ENCODE results near the gene TRPV4. TPM values are rescaled to one million over a fixed set of nuclear protein-coding genes. Genes with fewer than 3 reads are reported as not detected.

Gene TRPV4
- total RNA-seq, 1 experiment from 2014 or later, result 0.09 TPM

DNA sequence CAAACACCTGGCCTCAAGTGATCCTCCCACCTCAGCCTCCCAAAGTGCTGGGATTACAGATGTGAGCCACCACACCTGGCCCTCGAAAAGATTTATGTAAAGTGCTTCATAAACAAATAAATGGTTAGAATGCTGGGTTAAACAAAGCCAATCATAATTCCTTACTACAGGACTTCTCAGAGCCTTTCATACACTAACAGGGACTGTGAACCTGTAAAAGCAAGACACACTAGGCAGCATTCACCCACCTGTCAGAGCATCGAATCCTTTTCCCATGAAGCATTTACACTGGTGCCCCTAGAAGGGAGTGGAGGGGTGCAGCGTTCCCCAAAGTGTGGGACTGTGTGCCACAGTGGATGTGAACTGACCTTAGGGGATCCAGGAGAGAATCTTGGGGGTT, 29.5 kb downstream of the TRPV4 start:
- intact Hi-C loops (cut with micrococcal nuclease), result no loop called here
- ChIA-PET POLR2A (no interaction called here), CTCF (interaction anchor here (0.6 to 6.1 kb wide), 14 partner anchors 8 to 229 kb away, joined by 3 to 300 read pairs (median 12); partner anchors contain the start of gene TRPV4)
- no peaks in the 10 kb centered on the region for H3K9me3 Mint-ChIP-seq (ENCODE audit: unreplicated experiment)
- BruUV-seq (replicated peaks), result no TSS peak
- H3K4me3 Mint-ChIP-seq (ENCODE audit: unreplicated experiment), result no peak overlapping the region
- H3K27ac Mint-ChIP-seq (ENCODE audit: low read depth, unreplicated experiment), result no peak overlapping the region
- no peak for DNase-seq (ENCODE audit: unreplicated experiment)
- no peaks in the 10 kb centered on the region for H3K36me3 Mint-ChIP-seq (ENCODE audit: insufficient read depth, unreplicated experiment)
- TF ChIP-seq, protein P1, sequence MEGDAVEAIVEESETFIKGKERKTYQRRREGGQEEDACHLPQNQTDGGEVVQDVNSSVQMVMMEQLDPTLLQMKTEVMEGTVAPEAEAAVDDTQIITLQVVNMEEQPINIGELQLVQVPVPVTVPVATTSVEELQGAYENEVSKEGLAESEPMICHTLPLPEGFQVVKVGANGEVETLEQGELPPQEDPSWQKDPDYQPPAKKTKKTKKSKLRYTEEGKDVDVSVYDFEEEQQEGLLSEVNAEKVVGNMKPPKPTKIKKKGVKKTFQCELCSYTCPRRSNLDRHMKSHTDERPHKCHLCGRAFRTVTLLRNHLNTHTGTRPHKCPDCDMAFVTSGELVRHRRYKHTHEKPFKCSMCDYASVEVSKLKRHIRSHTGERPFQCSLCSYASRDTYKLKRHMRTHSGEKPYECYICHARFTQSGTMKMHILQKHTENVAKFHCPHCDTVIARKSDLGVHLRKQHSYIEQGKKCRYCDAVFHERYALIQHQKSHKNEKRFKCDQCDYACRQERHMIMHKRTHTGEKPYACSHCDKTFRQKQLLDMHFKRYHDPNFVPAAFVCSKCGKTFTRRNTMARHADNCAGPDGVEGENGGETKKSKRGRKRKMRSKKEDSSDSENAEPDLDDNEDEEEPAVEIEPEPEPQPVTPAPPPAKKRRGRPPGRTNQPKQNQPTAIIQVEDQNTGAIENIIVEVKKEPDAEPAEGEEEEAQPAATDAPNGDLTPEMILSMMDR (IDR thresholded peaks at IDR 0.05; ENCODE audit: unreplicated experiment), result no peak
- H3K27me3 Mint-ChIP-seq (ENCODE audit: insufficient read depth, unreplicated experiment), result no peaks in the 10 kb centered on the region
- no peaks in the 10 kb centered on the region for H3K4me1 Mint-ChIP-seq (ENCODE audit: insufficient read depth, unreplicated experiment)

DNA sequence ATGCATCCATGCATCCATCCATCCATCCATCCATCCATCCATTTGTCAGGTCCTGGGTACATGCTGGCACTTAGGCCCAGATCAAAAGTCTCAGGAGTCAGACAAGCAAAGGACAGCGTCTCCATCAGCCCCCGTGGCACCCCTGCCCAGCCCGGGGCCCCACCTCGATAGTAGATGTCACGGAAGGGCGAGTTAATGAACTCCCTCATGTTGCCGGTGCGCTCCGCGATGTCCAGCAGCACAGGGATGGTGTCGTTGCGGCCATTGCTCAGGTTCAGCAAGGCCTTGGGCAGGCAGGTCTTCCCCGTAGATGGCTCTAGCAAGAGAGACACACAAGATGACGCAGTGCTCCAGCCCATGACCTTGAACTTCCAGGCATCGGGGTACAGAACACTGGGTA, 30.4 kb downstream of the TRPV4 start:
- intact Hi-C loops (cut with micrococcal nuclease), result no loop called here
- ChIA-PET CTCF (interaction anchor here (0.6 to 6.1 kb wide), 4 partner anchors 7 to 1138 kb away, joined by 4 to 300 read pairs (median 20); no protein-coding TSS in a partner anchor), POLR2A (no interaction called here)
- H3K4me1 Mint-ChIP-seq (ENCODE audit: insufficient read depth, unreplicated experiment), result no peaks in the 10 kb centered on the region
- no peaks in the 10 kb centered on the region for H3K27me3 Mint-ChIP-seq (ENCODE audit: insufficient read depth, unreplicated experiment)
- no peaks in the 10 kb centered on the region for H3K36me3 Mint-ChIP-seq (ENCODE audit: insufficient read depth, unreplicated experiment)
- H3K4me3 Mint-ChIP-seq (ENCODE audit: unreplicated experiment), result no peak overlapping the region
- TF ChIP-seq, protein P1 (IDR thresholded peaks at IDR 0.05; ENCODE audit: unreplicated experiment), result no peak
- H3K9me3 Mint-ChIP-seq (ENCODE audit: unreplicated experiment), result no peaks in the 10 kb centered on the region
- H3K27ac Mint-ChIP-seq (ENCODE audit: low read depth, unreplicated experiment), result no peak overlapping the region
- no TSS peak for BruUV-seq (replicated peaks)
- DNase-seq (ENCODE audit: unreplicated experiment), result no peak

DNA sequence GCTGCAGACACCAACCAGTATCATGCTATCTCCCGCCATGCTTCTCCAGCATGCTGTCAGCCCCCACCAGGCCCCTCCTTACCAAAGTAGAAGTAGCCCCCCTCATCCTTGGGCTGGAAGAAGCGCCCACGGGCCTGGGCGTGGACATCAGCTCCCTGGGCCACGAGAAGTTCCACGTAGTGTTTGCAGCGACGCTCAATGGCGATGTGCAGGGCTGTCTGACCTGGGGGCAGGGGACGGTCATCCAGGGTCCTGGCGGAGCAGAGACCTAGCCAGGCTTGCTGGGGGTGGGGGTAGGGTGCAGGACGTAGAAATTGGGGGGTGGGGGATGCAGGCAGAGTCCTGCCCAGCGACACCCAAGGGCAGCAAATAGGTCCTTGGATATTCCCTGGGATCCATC, 32.7 kb downstream of the TRPV4 start:
- ChIA-PET CTCF (interaction anchor here (1.5 kb wide), 1 partner anchor 44 kb away, joined by 3 read pairs; no protein-coding TSS in a partner anchor), POLR2A (interaction anchor here (0.7 kb wide), 1 partner anchor 47 kb away, joined by 3 read pairs; no protein-coding TSS in a partner anchor)
- no peak overlapping the region for H3K4me3 Mint-ChIP-seq (ENCODE audit: unreplicated experiment)
- no peaks in the 10 kb centered on the region for H3K4me1 Mint-ChIP-seq (ENCODE audit: insufficient read depth, unreplicated experiment)
- BruUV-seq (replicated peaks), result no TSS peak
- H3K36me3 Mint-ChIP-seq (ENCODE audit: insufficient read depth, unreplicated experiment), result no peaks in the 10 kb centered on the region
- no peak for DNase-seq (ENCODE audit: unreplicated experiment)
- no peak overlapping the region for H3K27ac Mint-ChIP-seq (ENCODE audit: low read depth, unreplicated experiment)
- no peaks in the 10 kb centered on the region for H3K9me3 Mint-ChIP-seq (ENCODE audit: unreplicated experiment)
- TF ChIP-seq, protein P1 (IDR thresholded peaks at IDR 0.05; ENCODE audit: unreplicated experiment), result no peak
- H3K27me3 Mint-ChIP-seq (ENCODE audit: insufficient read depth, unreplicated experiment), result no peaks in the 10 kb centered on the region
- intact Hi-C loops (cut with micrococcal nuclease), result no loop called here

DNA sequence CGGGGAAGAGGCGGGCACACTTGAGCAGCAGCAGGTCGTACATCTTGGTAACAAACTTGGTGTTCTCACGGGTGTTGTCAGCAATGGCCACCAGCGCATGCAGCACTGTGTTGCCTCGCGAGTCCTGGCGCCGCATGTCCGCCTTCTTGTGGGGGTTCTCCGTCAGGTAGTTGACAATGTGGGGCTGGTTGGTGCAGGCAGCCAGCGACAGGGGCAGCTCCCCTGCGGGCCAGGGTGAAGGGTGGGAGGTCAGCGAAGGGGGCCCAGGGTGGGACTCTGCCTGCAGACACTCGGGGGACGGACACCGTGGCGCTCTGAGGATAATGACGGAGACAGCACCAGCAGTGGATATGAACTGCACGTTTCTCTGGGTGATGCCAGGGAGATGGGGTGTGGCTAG, 34.5 kb downstream of the TRPV4 start:
- BruUV-seq (replicated peaks), result no TSS peak
- no peak for DNase-seq (ENCODE audit: unreplicated experiment)
- H3K9me3 Mint-ChIP-seq (ENCODE audit: unreplicated experiment), result no peaks in the 10 kb centered on the region
- ChIA-PET POLR2A (no interaction called here), CTCF (interaction anchor here (0.7 kb wide), 1 partner anchor 21 kb away, joined by 3 read pairs; no protein-coding TSS in a partner anchor)
- no peaks in the 10 kb centered on the region for H3K36me3 Mint-ChIP-seq (ENCODE audit: insufficient read depth, unreplicated experiment)
- H3K27ac Mint-ChIP-seq (ENCODE audit: low read depth, unreplicated experiment), result no peak overlapping the region
- H3K27me3 Mint-ChIP-seq (ENCODE audit: insufficient read depth, unreplicated experiment), result no peaks in the 10 kb centered on the region
- TF ChIP-seq, protein P1 (IDR thresholded peaks at IDR 0.05; ENCODE audit: unreplicated experiment), result no peak
- H3K4me3 Mint-ChIP-seq (ENCODE audit: unreplicated experiment), result no peak overlapping the region
- intact Hi-C loops (cut with micrococcal nuclease), result no loop called here
- H3K4me1 Mint-ChIP-seq (ENCODE audit: insufficient read depth, unreplicated experiment), result peaks cover 7% of the 10 kb centered on the region
